Dedifferentiated amniotic fluid mesenchymal stem cell (primary cell): Measurements from ENCODE around the gene CTNNA3.

Experiments
- DNase-seq: peaks from one replicate; pipeline ENCODE4 v3.0.0-alpha.2; 2016; ENCODE audit errors: extremely low spot score

CTNNA3 gene

DNA sequence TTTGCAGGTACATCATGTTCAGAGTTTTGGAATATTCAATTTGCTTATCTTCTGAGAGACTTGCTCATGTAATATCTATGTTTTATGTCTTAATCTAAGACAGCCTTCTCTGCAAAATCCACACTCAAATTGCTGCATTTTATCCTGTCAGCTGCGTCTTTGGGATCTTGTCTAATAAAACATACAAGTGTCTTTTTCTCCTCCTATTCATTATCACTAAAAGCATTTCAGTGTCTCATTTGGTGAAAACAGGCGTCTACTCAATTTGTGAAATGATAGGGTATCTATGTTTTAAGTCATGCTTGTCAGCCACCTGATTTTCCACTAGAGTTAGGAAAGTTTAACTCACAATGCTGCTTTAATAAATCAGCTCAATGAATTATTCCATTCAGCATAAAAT is 882.9 kb downstream of the CTNNA3 start:
- DNase-seq = no peak

DNA sequence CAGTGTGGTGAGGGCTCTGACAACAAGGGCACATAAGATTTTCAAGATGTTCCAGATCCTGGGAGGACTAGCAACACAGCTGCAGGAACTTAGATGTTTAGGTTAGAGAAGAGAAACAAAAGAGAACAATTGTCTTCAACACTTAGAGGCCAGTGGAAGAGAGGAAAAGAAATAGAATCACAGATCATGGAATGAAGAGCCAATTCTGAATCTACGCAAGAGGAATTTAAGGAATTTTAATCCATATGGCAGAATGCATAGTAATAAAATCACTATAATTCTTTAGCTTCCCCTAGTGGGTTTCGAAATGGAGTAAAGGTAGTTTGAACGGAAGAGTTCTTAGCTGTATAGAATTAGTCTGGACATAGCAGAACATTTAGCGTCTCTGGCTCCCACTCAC is 884.8 kb downstream of the CTNNA3 start:
- DNase-seq = no peak

DNA sequence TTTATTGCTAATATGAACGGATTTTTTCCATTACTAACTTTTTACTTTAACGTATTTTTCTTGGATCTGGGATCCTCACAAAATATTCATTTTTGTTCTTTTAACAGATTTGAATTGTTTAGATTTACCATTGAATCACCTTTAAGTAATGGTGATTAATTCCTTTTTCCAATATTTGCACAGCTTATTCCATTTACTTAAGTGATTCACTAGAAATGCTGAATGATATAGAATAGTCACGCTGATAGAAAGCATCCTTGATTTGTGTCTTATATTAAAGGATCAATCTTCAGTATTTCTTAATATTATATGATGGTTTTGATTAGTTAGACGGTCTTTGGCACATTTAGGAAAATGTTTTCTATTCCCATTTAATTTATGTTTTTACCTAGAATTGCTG is 886.6 kb downstream of the CTNNA3 start:
- no peak for DNase-seq

DNA sequence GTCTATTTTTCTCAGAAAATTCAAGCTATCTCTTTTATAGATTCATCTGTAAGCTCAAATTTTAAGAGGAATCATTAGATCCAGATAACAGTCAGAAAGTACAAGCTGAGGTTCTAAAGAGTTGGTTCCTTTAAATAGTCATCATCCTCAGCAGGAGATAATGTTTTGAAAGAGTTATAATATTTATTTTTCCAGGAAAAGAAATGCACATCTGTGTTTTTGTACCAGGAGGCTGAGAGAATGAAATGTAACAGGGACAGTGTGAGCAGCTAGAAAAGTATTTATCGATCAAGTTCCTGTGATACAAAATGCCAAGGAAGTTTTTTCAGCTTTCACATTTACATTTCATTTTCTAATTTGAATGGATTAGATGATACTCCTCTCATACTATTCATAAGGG is 890.4 kb downstream of the CTNNA3 start:
- DNase-seq = no peak

DNA sequence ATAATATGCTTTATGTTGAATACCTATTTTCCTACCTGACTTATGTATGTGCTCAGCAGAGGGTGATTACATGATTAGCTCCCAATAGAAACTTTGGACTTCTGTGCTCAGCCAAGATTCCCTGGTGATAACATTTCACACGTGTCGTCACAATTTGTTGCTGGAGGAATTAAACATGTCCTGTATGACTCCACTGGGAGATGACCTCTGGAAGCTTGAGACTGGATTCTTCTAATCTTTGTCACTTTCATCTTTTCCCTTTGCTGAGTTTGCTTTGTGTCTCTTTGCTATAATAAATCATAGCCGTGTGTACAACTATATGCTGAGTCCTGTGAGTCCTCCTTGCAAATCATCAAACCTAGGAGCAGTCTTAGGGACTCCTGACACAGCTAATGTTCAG is 891.0 kb downstream of the CTNNA3 start:
- no peak for DNase-seq

DNA sequence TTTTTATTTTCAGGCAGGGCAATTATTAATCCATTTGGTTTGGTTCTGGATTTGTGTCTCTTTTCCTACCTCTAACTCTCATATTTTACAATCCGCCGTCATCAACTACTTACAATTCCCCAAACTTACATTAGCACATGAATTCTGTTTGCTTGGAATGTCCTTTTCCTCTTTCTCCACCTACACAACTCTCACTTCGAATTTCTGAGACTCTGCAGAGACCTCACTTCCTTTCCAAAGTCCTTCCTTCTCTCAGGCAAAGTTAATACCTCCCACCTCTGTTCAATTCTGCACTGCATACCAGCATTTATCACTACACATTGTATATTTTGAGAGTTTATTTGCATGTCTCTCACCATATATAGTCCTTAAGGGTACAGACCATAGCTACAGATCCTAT is 892.8 kb downstream of the CTNNA3 start:
- DNase-seq = no peak

DNA sequence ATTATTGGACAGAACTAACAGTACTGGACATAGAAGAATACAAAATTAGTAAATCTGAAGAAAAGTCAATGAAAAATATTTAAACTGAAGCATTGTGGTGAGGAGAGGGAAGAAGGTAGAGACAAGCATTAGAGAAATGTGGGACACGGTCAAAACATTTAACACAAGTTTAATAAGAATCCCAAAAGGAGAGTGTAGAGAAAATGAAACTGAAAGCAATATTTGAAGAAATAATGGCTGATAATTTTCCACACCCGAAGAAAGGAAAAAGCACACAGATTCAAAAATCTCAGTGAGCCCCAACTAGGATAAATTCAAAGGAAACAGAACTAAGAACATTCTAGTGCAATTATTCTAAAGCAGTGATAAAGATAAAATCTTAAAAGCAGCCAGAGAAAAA is 896.5 kb downstream of the CTNNA3 start:
- DNase-seq = no peak

DNA sequence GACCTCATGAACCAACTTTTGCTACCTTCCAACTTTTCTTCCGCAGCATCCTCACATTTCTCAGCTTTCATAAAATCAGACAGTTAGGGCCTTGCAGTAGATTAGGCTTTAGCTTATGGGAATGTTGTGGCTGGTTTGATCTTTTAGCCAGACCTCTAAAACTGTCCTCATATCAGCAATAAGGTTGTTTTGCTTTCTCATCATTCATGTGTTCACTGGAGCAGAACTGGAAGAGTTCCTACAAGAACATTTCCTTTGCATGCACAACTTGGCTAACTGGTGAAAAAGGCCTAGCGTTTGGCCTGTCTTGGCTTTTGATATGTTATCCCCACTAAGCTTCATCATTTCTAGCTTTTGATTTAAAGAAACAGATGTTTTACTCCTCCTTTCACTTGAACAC is 900.1 kb downstream of the CTNNA3 start:
- no peak for DNase-seq

DNA sequence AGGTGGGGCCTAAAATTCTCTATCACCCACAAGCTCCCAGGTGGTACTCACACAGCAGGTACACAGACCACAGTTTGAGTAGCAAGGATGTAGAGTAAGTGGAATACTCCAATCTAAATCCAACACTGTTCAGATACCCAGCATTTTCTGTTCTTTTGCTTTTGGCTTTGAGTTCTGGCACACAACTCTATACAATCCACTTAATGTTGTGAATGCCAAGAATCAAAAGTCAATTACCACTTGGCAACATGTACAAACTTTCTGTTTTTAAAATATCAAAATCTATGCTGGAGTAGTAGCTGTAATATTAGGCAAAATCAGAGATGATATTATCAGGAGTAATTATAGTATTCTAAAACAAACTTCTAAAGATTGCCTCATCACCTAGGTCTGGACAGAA is 903.6 kb downstream of the CTNNA3 start:
- no peak for DNase-seq

DNA sequence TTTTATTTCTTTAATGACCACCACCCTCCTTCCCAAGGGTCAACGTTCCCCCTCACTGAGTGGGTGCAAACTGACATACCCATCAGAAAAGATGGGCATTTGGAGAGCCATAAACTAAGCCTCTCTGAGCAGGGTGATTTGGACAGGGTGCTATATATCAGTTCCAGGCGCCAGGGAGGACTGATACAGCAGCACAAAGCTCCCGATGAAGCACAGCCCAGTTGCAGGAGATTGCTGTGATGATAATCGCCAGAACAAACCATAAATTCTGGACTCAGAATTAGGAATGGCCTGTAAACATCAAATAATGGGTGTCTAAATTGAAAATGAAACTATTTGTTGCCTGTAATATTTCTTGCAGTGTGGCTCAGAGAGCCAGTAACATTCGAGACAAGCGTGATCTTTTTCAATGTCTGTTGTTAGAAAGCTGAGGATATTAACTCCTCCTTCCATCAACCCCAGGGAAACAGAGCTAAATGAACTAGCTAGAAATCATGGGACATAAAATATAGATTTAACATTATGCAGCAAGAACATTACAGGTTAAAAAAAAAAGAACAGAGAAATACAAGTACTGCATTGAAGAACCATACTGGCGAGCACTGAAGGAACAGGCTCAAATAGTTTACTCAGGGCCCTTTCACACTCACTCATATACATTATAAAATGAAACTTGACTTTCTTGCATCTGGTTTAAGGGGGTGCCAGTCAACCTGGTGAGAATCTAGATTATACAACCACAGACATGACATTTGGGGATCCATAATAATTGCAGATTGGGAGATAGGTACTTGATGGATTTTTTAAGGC is 907.6 kb downstream of the CTNNA3 start:
- DNase-seq = no peak

DNA sequence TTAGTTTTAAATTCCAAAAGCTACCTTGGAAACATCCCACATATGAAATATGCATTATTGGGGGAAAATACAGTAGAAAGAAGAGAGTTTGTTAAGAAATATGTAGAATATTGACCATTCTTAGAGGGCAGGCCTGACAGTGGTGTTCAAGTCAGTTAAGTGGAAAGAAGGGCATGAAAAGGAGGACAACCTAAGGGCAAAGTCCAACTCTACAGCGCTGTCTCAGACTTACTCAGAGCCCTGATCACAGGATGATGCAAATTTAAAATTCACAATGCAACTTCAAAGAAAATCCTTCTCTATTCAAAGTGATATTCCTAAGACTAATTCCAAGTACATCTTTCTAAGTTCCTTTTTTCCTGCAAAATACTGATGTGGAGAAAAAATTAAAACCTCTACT is 909.3 kb downstream of the CTNNA3 start:
- DNase-seq = no peak

DNA sequence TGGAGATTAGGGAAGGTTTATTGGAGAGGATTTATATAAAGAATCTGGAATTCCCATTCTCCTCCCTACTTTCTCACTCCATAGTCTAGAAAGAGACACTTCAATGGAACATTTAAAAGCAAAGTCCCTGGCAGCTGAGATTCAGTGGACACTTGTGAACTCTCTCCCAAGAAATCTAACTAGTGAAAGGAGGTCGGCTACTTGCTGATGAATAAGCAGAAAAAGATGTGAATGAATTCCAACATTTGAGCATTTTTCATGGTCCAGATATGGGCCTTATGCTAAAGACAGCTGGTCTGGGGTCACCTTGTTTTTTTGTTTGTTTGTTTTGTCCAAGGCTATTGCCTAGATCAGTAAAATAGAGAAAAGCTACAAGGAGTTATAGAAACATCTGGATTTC is 911.2 kb downstream of the CTNNA3 start:
- DNase-seq = no peak

DNA sequence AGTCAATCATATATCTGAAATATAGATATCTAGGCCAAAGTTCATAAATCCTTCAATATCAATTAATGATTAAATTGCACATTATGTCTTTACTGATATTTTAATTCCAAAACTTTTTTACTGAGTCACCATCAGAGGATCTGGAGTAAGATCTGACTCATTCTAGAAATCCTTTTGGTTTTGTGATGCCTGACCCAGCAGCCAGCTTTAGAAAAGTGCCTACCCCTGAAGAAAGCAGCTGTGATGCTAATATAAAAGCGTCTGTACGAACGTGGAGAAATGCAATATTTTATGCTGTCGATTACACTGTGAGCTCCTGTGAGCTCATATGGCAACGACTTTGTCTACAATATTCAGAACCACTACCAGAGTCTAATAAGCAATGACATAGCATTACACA is 912.7 kb downstream of the CTNNA3 start:
- DNase-seq = peak; percentile 26

DNA sequence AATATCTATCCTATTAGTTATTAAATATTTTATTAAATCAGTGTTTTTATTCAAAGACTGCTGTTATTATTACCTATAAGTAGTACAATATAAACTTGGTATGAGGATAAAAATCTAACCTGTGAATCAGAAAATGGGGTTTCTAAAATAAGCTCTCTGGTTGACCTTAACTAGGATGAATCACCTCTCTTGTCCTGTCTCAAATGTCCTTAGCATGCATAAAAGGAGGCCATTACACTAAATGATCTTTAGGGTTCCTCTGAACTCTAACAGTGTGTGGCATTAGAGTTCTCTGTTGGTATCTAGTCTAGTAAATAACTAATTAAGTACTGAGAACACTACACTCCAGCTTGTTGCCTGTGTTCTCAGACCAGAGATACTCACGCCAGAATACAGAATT is 913.2 kb downstream of the CTNNA3 start:
- no peak for DNase-seq

DNA sequence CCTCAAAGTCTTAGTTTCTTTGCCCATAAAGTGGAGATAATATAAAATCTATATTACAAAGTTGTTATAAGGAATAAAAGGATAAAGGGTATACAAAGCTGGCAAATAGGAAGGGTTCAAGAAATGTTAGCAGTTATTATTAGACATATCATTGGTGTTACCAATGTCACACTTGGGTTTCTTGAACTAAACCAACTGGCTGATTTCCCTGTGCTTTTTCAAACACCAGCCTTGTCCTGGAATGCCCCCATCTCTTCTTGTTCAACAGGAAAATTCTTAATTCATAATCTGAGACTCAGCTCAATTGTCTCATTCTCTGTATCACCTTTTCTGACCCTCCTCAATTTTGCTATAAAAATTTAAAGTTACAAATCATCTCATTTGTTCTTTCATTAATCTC is 913.9 kb downstream of the CTNNA3 start:
- DNase-seq = no peak

DNA sequence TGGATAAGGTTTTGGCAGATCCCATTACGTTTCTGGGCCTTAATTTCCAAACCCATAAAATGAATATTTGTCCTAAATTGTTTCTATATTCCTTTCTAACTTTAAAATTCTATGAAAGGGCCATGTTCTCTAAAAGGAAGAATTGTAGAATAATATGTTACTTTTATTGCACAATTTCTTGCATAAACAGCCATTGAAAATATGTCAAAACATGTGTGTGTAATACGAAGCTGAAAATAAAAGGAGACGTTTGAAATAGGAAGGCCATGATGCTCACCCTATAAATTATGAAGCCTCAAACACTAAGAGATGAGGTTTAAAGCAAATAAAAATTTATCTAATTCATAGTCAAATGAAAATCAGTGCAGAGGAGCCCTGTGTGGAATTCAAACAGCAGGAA is 915.2 kb downstream of the CTNNA3 start:
- no peak for DNase-seq

DNA sequence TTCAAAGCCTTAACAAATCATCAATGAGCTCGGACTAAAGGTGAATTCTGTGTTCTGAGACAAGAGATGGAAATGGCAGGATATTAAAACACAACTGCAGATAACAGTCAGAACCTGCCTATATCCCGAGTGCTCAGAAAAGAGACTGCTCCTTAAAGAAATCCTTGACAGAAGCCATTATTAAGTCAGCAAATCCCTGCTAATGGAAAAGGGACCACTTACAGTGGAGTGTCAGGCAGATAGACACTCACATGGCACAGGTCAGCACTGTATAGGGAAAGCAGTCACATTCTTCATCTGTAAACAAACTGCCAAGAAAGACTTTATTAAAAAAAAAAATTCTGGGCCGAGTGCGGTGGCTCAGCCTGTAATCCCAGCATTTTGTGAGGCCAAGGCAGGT is 917.6 kb downstream of the CTNNA3 start:
- no peak for DNase-seq

DNA sequence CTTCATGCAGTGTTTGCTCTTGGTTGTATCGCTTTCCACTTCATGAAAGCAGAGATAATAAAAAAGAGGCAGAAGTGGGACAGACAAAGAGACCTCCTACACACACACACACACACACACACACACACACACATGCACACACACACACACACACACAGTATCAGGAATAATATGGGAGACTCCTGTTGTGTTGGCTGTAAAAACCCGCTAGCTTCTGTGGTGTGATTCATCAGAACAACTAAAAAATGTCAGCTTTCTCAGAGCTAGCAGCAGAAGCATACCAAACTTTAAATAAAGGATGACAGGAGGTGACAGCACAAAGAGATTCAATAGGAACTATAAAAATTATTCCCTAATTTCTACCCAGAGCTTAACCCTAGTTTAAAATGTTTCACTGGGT is 918.3 kb downstream of the CTNNA3 start:
- DNase-seq = no peak

DNA sequence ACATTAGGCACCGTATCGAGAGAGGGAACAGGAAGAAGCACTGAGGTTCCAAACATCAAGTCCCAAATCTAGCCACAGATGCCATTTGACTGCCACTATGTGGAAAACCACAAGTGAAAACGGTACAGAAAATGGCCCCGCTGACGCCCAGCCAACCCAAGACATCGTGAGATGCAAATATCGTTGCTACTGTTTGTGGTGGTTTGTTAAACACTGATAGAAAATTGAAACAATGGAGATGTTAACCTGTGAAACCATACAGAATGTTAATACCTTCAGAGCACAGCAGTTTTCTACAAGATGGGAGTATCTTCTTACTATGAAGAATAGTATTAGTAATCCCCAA is 922.5 kb downstream of the CTNNA3 start:
- no peak for DNase-seq

DNA sequence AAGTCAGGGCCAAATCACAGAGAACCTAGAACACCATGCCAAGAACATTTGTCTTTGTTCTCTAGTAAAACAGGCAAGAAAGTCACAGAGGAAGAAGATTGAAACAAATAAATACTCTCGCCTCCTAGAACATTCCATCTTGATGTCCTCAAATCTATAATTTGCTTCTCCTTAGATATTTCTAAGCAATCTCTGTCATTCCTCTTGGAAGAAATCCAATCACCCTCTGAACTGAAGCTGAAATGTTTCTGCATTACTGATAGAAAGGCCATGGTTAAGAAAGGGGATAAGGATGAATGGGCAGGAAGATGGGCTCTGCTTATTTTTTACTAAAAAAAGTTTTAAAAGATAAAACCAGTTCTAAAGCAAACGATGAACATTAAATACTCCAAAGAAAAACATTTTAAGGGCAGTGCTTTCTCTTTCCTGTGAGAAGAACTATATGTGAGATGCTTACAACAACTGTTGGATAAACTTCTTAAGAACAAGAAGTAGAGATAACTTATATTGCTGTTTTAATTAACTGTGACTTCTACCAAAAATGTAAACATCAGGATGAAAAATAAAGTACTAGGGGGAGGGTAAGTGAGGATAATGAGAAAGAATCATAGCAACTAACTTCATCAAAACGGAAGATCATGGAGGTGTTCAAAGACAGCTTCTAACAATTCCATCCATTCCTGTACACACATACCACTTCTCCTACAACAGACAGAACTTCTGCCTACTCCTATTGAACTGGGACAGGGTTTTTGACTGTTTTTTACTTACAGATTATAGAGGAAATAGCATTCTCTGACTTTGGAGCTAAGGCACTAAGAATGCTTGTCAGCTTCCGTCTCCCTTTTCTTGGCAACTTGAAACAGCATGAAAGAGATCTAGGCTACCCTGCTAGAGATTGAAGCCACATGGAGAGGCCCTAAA is 923.2 kb downstream of the CTNNA3 start:
- peak; percentile 23 for DNase-seq

DNA sequence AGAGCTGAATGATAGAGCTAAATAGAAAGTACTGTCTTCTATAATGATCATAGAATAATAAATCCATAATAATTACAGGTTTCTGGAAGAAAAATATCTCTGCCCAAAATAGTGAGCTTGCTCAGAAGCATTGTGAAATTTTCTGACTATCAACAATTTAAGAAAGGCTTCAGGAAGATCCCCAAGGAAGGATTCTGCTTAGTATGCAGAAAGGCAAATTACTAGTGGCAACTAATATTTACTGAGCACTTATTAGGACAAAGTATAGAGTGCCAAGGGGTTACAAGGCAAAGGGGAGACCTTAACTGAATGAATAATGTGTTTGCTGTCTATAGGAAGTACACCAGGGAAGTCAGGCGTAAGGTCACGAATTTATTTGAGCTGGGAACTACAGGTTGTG is 928.3 kb downstream of the CTNNA3 start:
- DNase-seq = no peak

DNA sequence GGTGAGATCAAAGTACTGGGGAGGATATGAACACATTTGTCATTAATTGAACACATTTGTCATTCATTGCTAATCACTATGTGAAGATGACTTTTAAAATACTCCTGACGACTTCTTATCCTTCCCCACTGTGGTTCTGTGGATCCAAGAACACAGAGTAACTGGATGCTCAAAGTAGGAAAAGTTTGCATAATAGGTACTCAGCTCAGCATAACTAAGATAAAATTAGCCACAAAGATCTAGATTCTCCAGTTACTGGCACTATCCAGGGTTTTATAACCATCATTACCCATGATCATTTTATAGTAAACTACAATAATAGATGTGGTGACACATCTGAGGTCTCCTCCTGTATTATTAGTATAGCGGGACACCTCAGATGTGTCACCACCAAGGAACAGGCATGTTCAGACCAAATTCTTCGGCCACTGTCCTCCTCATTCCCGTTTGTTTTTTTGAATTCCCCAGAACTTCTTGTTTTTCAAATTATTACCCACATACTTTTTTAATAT is 933.7 kb downstream of the CTNNA3 start:
- DNase-seq = no peak

DNA sequence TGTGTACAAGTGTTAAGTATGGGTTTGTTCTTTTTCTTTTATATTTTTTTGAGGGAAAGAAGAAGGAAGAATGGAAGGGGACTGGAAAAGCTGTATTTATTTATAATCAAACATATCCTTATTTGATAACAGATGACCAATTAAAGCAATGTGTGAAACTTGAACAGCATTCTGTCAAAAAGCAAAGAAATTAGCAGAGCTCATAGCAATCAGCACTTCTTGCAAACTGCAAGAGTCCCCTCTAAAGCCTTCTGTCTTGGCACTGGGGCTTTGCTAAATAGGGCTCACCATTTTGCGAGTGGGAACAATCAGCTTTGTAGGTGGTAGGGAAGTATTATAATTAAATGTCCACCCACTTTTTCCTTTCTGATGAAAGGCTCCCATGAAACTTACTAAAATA is 935.1 kb downstream of the CTNNA3 start:
- no peak for DNase-seq
